ENCODE results near the gene INF2. TPM values are rescaled to one million over a fixed set of nuclear protein-coding genes. Genes with fewer than 3 reads are reported as not detected.

The INF2 gene
- polyA plus RNA-seq, 1 experiment = 14.9 TPM

DNA sequence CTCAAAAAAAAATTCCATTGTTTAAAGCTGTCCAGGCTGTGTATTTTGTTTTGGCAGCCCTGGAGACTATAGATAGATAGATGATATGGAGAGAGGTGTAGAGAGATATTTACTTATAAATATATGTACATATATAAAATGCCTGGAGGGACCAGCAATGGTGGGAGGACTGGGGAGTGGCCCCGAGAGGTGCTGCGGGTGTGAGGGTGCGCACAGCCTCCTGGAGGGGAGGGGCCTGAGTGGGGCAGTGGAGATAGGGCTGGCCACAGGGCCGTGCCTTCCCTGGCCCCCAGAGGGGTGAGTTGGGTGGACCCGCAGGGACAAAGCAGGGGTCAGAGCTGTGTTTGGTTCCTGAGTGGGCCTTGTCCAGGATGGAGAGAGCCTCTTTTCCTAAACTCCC lies 41.1 kb downstream of the INF2 start:
- CTCF ChIA-PET = interaction anchor here (1.1 to 1.7 kb wide), 2 partner anchors 38 to 96 kb away, joined by 6 to 7 read pairs; no protein-coding TSS in a partner anchor
- H3K27ac ChIP-seq (ENCODE audit: low read depth, low read length) = no peak overlapping the region
- no peak overlapping the region for H3K4me3 ChIP-seq (ENCODE audit: low read depth, low read length)
- H3K27me3 ChIP-seq (ENCODE audit: control insufficient read depth, insufficient read depth, low read length) = peaks cover 6% of the 10 kb centered on the region
- H3K9me3 ChIP-seq (ENCODE audit: control insufficient read depth, insufficient read depth, low read length) = no peaks in the 10 kb centered on the region; the same call in 1 of the 2 replicates
- TF ChIP-seq, protein P1, sequence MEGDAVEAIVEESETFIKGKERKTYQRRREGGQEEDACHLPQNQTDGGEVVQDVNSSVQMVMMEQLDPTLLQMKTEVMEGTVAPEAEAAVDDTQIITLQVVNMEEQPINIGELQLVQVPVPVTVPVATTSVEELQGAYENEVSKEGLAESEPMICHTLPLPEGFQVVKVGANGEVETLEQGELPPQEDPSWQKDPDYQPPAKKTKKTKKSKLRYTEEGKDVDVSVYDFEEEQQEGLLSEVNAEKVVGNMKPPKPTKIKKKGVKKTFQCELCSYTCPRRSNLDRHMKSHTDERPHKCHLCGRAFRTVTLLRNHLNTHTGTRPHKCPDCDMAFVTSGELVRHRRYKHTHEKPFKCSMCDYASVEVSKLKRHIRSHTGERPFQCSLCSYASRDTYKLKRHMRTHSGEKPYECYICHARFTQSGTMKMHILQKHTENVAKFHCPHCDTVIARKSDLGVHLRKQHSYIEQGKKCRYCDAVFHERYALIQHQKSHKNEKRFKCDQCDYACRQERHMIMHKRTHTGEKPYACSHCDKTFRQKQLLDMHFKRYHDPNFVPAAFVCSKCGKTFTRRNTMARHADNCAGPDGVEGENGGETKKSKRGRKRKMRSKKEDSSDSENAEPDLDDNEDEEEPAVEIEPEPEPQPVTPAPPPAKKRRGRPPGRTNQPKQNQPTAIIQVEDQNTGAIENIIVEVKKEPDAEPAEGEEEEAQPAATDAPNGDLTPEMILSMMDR (IDR thresholded peaks at IDR 0.05; ENCODE audit: low read depth, low read length) = no peak
- POLR2A ChIA-PET = no interaction called here
- no peak for DNase-seq (ENCODE audit: low read depth, low spot score)

DNA sequence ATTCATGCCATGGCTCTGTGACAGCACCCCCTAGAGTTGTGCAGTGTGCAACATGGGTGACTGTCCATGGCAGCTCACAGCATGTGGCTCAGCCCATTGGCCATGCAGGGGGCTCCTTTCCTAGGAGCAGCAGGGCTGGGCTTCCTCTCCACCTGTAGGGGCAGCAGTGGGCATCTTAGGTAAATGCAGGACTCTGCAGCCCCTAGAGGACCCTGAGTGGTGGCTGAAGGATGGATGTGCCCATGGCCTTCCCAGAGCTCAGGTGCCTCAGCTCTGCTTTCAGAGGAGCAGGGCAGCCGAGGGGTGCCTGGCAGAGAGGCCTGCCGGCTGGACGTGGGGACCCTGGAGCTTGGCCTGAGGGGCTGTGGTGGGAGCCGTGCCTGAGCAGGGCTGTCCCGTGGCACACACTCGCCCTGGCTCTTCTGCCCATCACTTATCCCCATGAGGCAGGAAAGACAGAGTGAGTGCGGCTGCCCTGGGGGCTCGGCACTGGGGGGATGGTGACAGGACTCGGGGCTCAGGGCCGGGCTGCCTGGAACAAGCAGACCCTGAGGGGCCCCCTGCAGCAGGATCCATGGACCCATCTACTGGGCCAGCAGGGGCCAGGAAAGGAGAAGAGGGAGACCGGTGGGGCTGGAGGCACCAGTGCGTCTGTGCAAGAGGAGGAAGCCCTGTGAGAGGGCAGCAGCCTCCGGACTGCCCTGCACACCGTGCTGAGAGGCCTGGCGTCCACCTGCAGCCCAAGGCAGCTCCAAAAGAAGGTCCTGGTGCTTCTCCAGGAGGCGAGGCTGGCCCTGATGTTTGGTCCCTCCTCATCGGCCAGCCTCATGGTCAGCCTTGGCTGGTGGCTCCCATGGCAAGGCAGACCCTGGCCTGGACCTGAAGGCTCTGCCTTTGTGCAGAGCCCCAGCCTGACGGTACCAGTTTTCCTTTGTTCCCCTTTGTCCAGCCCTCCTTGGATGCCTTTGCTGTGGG lies 42.2 kb downstream of the INF2 start:
- TF ChIP-seq, protein P1 (IDR thresholded peaks at IDR 0.05; ENCODE audit: low read depth, low read length) = peak; percentile 43
- no peak for DNase-seq (ENCODE audit: low read depth, low spot score)
- no peaks in the 10 kb centered on the region; the same call in 1 of the 2 replicates for H3K9me3 ChIP-seq (ENCODE audit: control insufficient read depth, insufficient read depth, low read length)
- CTCF ChIA-PET = interaction anchor here (1.1 to 1.7 kb wide), 2 partner anchors 37 to 95 kb away, joined by 6 to 7 read pairs; no protein-coding TSS in a partner anchor
- H3K27ac ChIP-seq (ENCODE audit: low read depth, low read length) = no peak overlapping the region
- H3K4me3 ChIP-seq (ENCODE audit: low read depth, low read length) = no peak overlapping the region
- peaks cover 6% of the 10 kb centered on the region for H3K27me3 ChIP-seq (ENCODE audit: control insufficient read depth, insufficient read depth, low read length)
- POLR2A ChIA-PET = interaction anchor here (1.0 kb wide), 1 partner anchor 21 kb away, joined by 4 read pairs; the partner anchor contains the start of gene SIVA1

DNA sequence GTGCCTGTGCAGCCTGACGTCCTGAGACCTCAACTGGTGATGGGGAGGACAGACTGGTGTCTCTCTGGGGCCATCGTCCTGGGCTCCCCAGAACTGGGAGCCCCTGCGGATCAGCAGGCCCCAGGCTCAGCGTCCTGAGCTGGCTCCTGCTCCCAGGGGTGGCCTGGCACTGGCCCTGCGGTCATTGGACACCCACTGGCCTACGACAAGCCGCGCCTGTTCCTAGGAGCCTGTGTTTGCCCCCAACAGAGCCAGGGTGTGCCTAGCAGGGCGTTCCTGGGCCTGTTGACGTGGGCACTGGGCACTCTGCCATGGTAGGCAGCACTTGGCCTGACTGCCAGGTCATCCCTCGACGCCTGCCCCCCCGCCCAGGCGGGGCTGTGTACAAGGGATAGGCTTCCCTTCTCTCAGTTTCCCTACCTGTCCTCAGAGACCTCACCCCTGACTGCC lies 43.0 kb downstream of the INF2 start:
- CTCF ChIA-PET = no interaction called here

DNA sequence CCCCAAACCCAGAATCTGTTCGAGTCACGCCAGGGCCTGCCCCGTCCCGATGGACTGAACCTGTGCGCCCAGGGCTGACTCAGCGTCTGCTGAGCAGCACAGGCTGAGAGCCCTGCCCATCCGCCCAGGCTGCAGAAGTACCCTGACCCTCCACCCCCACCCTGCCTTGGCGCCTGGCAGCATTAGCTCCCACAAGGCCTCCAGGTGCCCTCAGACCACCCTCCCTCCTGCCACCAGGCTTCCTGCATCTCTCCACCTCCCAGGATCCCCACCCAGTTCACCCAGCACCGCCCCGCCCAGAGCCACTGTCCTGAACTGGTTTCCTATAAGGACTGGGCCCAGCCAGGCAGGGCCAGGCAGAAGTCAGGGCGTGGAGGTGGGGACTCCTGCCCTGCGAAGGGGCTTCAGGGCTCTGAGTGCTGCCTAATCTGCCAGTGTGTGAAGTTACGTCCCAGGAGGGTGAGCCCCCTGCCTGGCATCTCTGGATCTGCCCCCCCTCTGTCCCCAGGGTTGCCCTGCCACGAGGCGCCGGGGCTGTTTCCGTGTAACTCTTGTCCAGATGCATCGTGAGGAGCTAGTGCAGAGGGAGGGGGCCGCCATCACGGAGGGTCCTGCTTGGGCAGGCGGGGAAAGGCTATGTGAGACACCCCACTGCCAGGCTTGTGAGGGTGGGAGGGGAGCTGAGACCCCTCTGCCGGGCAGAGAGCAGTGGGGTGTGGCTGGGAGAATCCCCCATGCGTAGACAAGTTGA lies 43.7 kb downstream of the INF2 start:
- ChIA-PET POLR2A (interaction anchor here (0.6 kb wide), 1 partner anchor 46 kb away, joined by 4 read pairs; no protein-coding TSS in a partner anchor), CTCF (interaction anchor here (1.0 to 1.1 kb wide), 2 partner anchors 9 to 30 kb away, joined by 3 to 4 read pairs; partner anchors contain the start of gene ADSS1)
- no peaks in the 10 kb centered on the region; the same call in 1 of the 2 replicates for H3K9me3 ChIP-seq (ENCODE audit: control insufficient read depth, insufficient read depth, low read length)
- TF ChIP-seq, protein P1 (IDR thresholded peaks at IDR 0.05; ENCODE audit: low read depth, low read length) = no peak
- no peaks in the 10 kb centered on the region for H3K27me3 ChIP-seq (ENCODE audit: control insufficient read depth, insufficient read depth, low read length)
- DNase-seq (ENCODE audit: low read depth, low spot score) = no peak
- no peak overlapping the region for H3K27ac ChIP-seq (ENCODE audit: low read depth, low read length)
- no peak overlapping the region for H3K4me3 ChIP-seq (ENCODE audit: low read depth, low read length)

More for the DNA sequence above, 43.0 kb downstream of the INF2 start:
- TF ChIP-seq, protein P1 (IDR thresholded peaks at IDR 0.05; ENCODE audit: low read depth, low read length) = no peak
- Histone ChIP-seq H3K4me3 (ENCODE audit: low read depth, low read length) (no peak overlapping the region), H3K27me3 (ENCODE audit: control insufficient read depth, insufficient read depth, low read length) (peaks cover 4% of the 10 kb centered on the region), H3K27ac (ENCODE audit: low read depth, low read length) (no peak overlapping the region), H3K9me3 (ENCODE audit: control insufficient read depth, insufficient read depth, low read length) (no peaks in the 10 kb centered on the region; the same call in 1 of the 2 replicates)
- no peak for DNase-seq (ENCODE audit: low read depth, low spot score)
- POLR2A ChIA-PET = no interaction called here
